Measurements from ENCODE around the gene SQOR. TPM values are rescaled to one million over a fixed set of nuclear protein-coding genes. Genes with fewer than 3 reads are reported as not detected.

The SQOR gene
- total and polyA plus RNA-seq, 8 donors: 13.8 to 28.6 (median 24.2) TPM

DNA sequence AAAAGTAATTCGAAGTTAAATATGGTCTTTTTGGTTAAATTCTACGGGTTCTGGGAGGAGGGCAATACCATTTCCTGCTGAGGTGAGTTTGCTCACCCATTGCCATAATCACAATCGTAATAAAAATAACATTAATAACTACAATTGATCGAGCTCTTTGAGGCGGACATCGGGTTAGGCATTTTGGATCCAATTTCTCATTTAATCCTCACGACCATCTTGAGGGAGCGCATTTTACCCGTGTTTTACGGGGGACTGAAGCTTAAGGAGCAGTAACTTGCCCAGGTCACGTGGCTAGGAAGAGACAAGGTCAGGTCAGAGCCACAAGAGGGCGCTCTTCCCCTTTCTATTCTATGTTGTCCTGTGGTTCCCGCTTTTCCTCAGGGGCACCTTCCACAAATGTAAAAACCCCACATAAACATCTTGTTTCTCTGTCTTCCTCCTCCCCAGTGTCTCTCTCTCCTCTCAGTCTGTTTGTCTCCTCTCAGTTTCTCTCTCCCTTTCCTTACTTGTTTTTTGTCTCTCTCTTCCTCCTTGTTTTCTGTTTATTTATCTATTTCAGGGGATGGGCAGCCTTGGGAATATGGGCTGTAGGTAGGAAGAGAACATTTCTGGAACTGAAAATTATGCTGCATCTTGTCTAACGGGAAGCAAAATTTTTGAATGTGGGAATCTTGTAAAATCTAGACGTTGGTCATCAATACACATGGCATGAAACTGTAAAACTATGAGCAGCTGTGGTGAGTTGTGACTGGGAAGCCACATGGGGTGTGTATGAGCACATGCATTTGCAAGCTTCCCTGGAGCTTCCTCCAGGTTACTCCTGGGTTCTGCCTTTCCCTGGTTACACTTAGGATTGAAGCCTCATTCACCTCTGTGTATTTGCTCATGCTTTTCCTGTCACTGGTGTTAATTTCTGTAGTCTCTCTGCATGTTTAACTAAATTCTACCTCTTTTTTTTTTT lies 71.0 kb downstream of the SQOR start:
- H3K27ac ChIP-seq: no peak overlapping the region
- ATAC-seq (peak; percentile 91 to 98 (median 96)), FAIRE-seq (no peak), DNase-seq (peak; percentile 62 to 84 (median 77))
- H3K4me1 ChIP-seq: peaks cover 0 to 3% (median 0%) of the 10 kb centered on the region in 3 donors
- 2% methylated on average over 15 of the region's 15 CpGs for WGBS, 2 donors
- H3K36me3 ChIP-seq: no peaks in the 10 kb centered on the region
- no peaks in the 10 kb centered on the region for H3K9me3 ChIP-seq
- TF ChIP-seq CTCF (IDR thresholded peaks at IDR 0.05): peak; percentile 70 to 95 (median 88)
- peak overlapping the region; percentile 33 to 59 (median 40) for H3K4me3 ChIP-seq
- intact Hi-C loops (cut with DNase I): no loop called here
- no peaks in the 10 kb centered on the region for H3K27me3 ChIP-seq

GRCh38 chr15:45710657-45711056 lies 75.8 kb downstream of the SQOR start:
- no peak for DNase-seq
- H3K9me3 ChIP-seq: no peaks in the 10 kb centered on the region
- FAIRE-seq: no peak
- no peaks in the 10 kb centered on the region for H3K4me1 ChIP-seq
- no peak for TF ChIP-seq CTCF (IDR thresholded peaks at IDR 0.05)
- 25 to 28% methylated on average over 6 of the region's 6 CpGs for WGBS, 2 donors
- no peak overlapping the region for H3K4me3 ChIP-seq
- H3K36me3 ChIP-seq: no peaks in the 10 kb centered on the region
- no peak overlapping the region for H3K27ac ChIP-seq
- ATAC-seq: peak in 1 of 4 donors; percentile 17
- intact Hi-C loops (cut with DNase I): no loop called here
- H3K27me3 ChIP-seq: no peaks in the 10 kb centered on the region

DNA sequence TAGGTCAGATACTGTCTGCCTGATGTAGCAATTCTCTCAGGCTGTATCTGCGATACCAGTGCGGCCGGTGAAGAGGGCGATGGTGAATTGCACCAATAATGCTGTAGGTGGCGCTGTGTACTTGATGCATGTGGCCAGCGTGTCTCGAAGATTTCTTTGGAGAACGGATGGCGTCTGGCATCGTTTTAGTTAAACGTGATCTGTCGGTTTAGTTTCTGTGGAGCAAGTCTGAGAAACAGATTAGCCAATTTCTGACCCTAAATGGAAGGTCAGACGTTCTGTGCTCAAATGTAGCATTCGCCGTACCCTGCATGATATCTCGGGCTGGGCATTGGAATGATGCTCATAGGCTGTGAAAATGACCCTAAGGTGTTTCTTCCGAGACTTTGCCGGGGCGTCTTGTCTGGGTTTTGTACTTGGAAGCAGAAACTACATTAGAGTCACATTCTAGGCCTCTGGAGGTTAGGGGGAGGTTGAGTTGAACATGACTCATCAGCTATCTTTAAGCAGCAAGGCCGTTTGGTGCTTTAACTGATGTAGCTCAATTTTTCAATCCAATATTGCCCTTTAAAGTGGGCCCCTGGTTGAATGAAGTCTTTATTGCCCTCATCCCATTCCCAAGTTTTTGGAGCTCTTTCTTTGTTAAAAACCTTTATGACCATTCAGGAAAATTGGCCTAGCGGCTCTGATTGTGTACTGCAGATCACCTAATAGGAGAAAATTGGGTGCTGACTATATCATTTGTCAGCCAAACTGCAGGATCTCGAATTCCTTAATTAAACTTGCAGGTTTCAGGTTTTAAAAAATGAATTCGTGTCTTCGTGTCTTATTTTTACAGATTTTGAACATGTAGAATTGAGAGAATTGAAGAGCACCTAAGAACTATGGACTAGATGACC lies 80.0 kb downstream of the SQOR start:
- Histone ChIP-seq H3K9me3 (no peaks in the 10 kb centered on the region), H3K4me1 (no peaks in the 10 kb centered on the region), H3K4me3 (no peak overlapping the region), H3K27ac (no peak overlapping the region), H3K36me3 (no peaks in the 10 kb centered on the region), H3K27me3 (peaks cover 0 to 2% (median 0%) of the 10 kb centered on the region in 4 donors)
- no peak for FAIRE-seq
- intact Hi-C loops (cut with DNase I): no loop called here
- peak; percentile 58 to 93 (median 86) for ATAC-seq
- TF ChIP-seq CTCF (IDR thresholded peaks at IDR 0.05): peak; percentile 61 to 77 (median 62)
- 30 to 40% methylated on average over 24 of the region's 24 CpGs for WGBS, 2 donors
- peak in 5 of 6 donors; percentile 28 to 70 (median 50) for DNase-seq

DNA sequence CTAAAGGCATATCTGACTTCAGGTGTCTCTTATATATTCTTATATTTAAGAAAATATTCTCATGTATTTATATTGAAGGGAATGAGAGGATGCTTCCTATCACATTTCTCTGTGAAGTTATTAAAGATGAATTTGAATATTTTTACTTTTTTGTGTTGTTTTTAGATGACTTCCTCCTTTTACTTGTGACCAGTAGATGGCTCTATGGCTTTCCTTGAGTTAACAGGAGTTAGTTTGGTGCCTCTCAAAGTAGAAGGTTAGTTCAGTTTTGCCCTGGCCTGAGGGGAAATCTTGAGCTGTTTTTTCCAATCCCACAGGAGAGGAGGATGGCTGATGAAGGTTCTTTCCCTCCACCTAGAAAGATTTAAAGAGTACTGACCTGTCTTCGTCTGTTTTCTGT lies 80.7 kb downstream of the SQOR start:
- intact Hi-C loops (cut with DNase I): no loop called here
- ATAC-seq: peak in 2 of 4 donors; percentile 38 to 59

More for the DNA sequence above, 80.7 kb downstream of the SQOR start:
- 73% methylated on average over 1 of the region's 1 CpG for WGBS, 2 donors
- Histone ChIP-seq H3K4me3 (no peak overlapping the region), H3K4me1 (no peaks in the 10 kb centered on the region), H3K27ac (no peak overlapping the region), H3K27me3 (peaks cover 0 to 9% (median 0%) of the 10 kb centered on the region in 4 donors), H3K36me3 (no peaks in the 10 kb centered on the region), H3K9me3 (no peaks in the 10 kb centered on the region)
- no peak for FAIRE-seq
- DNase-seq: no peak
- TF ChIP-seq CTCF (IDR thresholded peaks at IDR 0.05): no peak

Measured in pancreas (tissue), 10 donors.